Kasumi-1 (cell line): ENCODE results near the gene ORMDL3.

Source experiments
- DNase-seq, 2 experiments: peaks; one replicate each; lab custom pipeline; 2025; lab: John Stamatoyannopoulos, UW

ORMDL3 gene

DNA sequence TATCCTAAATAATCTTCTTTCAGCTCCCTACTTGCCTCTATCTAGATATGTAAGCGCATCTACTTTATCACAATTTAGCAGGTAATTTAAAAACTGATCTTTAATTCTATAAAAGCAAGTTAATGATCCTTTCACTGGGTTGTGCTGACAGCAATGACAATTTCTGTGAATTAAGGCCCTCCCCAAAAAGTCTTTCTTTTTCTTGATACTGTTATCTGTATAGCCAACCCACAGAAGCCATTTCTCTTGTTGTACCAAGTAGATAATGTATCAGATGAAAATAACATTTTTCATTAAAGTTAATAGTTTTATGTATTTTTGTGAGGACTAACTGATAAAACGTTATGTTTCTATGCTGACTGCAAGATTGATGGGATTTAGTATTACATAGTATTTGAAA is 55.6 kb downstream of the ORMDL3 start:
- DNase-seq = no peak
